ENCODE results near the gene TNFRSF4. TPM values are rescaled to one million over a fixed set of nuclear protein-coding genes. Genes with fewer than 3 reads are reported as not detected.

Gene TNFRSF4
- total and polyA plus RNA-seq, 2 donors from 2014 or later = 3.3 to 5.1 TPM

DNA sequence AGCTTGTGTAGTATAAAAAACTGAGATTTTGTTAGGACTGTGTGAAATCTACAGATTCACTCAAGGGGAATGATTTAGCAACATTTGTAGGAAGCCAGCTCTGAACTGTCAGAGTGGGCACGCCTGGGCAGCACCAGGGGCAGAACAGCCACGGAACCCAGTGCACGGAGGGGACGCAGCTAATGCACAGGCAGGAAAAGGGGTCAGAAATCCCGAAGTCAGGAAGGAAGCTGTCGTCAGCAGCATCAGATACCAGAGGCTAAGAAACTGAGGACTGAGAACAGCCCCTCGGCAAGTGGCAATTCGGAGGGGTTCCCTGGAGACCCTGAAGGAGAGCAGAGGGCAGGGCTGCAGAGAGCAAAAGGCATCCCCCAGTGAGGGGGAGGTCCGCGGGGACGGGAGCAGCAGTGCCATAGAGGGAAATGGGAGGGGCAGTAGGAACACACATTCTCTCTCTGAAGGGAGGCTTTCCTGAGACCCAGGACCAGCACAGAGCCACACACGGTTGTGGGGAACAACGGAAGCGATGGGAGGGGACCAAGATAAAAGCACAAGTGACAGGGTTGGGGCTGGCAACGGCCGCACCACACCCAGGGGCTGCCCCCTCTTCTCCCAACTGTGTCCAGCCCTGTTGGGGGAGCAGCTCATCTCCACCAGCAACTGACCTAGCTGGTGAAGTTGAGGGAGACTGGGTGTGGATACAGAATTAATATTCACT, 47.0 kb upstream of the TNFRSF4 start:
- no peak for FAIRE-seq
- Histone ChIP-seq H3K36me3 (ENCODE audit: control insufficient read depth in 2 of 3, insufficient read depth in 3 of 3, low read length in 3 of 3) (peaks cover 5 to 26% (median 18%) of the 10 kb centered on the region in 3 donors), H3K4me1 (ENCODE audit: control insufficient read depth in 2 of 3, insufficient read depth in 2 of 3, low read depth in 1 of 3, low read length in 3 of 3) (peaks cover 0 to 8% (median 5%) of the 10 kb centered on the region in 3 donors), H3K27me3 (ENCODE audit: control insufficient read depth, insufficient read depth, low read length) (no peaks in the 10 kb centered on the region), H3K27ac (ENCODE audit: low read depth in 2 of 2, low read length in 2 of 2) (no peak overlapping the region), H3K9me3 (ENCODE audit: control insufficient read depth in 2 of 3, insufficient read depth in 1 of 3, low read length in 3 of 3) (no peaks in the 10 kb centered on the region), H3K4me3 (ENCODE audit: low read length in 3 of 3) (no peak overlapping the region), H3K9ac (ENCODE audit: low read length in 3 of 3) (no peak overlapping the region)
- DNase-seq = peak in 1 of 5 donors; percentile 55
- intact Hi-C loops (cut with DNase I) = no loop called here
- TF ChIP-seq, protein P1, sequence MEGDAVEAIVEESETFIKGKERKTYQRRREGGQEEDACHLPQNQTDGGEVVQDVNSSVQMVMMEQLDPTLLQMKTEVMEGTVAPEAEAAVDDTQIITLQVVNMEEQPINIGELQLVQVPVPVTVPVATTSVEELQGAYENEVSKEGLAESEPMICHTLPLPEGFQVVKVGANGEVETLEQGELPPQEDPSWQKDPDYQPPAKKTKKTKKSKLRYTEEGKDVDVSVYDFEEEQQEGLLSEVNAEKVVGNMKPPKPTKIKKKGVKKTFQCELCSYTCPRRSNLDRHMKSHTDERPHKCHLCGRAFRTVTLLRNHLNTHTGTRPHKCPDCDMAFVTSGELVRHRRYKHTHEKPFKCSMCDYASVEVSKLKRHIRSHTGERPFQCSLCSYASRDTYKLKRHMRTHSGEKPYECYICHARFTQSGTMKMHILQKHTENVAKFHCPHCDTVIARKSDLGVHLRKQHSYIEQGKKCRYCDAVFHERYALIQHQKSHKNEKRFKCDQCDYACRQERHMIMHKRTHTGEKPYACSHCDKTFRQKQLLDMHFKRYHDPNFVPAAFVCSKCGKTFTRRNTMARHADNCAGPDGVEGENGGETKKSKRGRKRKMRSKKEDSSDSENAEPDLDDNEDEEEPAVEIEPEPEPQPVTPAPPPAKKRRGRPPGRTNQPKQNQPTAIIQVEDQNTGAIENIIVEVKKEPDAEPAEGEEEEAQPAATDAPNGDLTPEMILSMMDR (IDR thresholded peaks at IDR 0.05; ENCODE audit: borderline replicate concordance, extremely low read depth, insufficient read depth) = no peak

DNA sequence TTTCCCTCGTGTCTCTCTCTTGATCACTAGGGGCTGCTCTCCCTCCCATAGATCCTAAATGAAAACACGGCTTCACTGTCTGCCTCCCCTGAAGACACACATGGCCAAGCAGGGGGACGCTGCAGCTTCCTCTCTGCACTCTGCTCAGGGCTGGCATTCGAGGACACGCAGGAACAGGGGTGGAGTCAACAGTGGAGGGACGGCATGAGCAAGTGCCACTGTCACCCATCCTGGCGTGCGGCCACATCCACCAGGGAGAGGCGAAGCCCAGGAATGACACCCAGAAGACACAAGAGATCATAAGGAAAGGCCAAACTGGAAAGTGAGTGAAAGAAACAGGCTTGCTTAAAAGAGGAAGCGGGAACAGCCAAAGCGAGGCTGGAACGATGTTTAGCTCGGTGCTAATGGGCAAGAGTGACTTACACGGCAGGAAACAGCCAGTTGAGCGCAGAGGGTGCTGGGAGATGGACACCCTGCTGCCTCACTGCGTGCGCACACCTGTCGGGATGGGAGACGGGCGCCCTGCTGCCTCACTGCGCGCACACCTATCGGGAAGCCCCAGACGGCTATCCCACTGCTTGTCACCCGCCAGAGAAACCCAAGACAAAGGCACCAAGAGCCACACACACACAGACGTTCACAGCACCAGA, 46.1 kb upstream of the TNFRSF4 start:
- Histone ChIP-seq H3K4me3 (ENCODE audit: low read length in 3 of 3) (no peak overlapping the region), H3K27me3 (ENCODE audit: control insufficient read depth, insufficient read depth, low read length) (no peaks in the 10 kb centered on the region), H3K9ac (ENCODE audit: low read length in 3 of 3) (no peak overlapping the region), H3K9me3 (ENCODE audit: control insufficient read depth in 2 of 3, insufficient read depth in 1 of 3, low read length in 3 of 3) (no peaks in the 10 kb centered on the region), H3K36me3 (ENCODE audit: control insufficient read depth in 2 of 3, insufficient read depth in 3 of 3, low read length in 3 of 3) (peaks cover 5 to 24% (median 18%) of the 10 kb centered on the region in 3 donors), H3K4me1 (ENCODE audit: control insufficient read depth in 2 of 3, insufficient read depth in 2 of 3, low read depth in 1 of 3, low read length in 3 of 3) (peaks cover 0 to 7% (median 3%) of the 10 kb centered on the region in 3 donors), H3K27ac (ENCODE audit: low read depth in 2 of 2, low read length in 2 of 2) (no peak overlapping the region)
- intact Hi-C loops (cut with DNase I) = no loop called here
- TF ChIP-seq, protein P1 (IDR thresholded peaks at IDR 0.05; ENCODE audit: borderline replicate concordance, extremely low read depth, insufficient read depth) = no peak
- DNase-seq (peak in 1 of 5 donors; percentile 53), FAIRE-seq (no peak)

DNA sequence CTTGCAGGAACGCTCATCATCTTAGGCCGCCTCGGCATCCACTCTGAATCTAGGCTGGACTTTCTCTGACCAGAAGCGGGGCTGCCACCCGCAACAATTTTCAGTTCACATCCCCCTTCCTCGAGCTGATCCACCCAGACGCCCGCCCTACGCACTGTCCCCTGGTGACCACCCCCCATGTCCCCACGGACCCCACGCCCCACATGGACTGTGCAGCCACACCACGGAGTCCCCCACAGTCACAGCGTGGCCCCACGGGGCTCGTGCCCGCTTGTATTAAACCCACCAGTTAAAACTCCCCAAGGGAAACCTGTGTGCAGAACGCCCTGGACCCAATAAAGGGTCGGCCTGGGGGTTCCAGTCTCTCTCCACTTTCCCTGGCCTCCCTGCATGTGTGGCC, 45.6 kb upstream of the TNFRSF4 start:
- H3K9ac ChIP-seq (ENCODE audit: low read length in 3 of 3) = no peak overlapping the region
- H3K27ac ChIP-seq (ENCODE audit: low read depth in 2 of 2, low read length in 2 of 2) = no peak overlapping the region
- no peaks in the 10 kb centered on the region for H3K27me3 ChIP-seq (ENCODE audit: control insufficient read depth, insufficient read depth, low read length)
- FAIRE-seq (no peak), DNase-seq (peak in 1 of 5 donors; percentile 49)
- no peaks in the 10 kb centered on the region for H3K9me3 ChIP-seq (ENCODE audit: control insufficient read depth in 2 of 3, insufficient read depth in 1 of 3, low read length in 3 of 3)
- TF ChIP-seq, protein P1 (IDR thresholded peaks at IDR 0.05; ENCODE audit: borderline replicate concordance, extremely low read depth, insufficient read depth) = no peak
- H3K4me1 ChIP-seq (ENCODE audit: control insufficient read depth in 2 of 3, insufficient read depth in 2 of 3, low read depth in 1 of 3, low read length in 3 of 3) = peaks cover 0 to 4% (median 0%) of the 10 kb centered on the region in 3 donors
- intact Hi-C loops (cut with DNase I) = no loop called here
- no peak overlapping the region for H3K4me3 ChIP-seq (ENCODE audit: low read length in 3 of 3)
- peaks cover 3 to 24% (median 22%) of the 10 kb centered on the region in 3 donors for H3K36me3 ChIP-seq (ENCODE audit: control insufficient read depth in 2 of 3, insufficient read depth in 3 of 3, low read length in 3 of 3)
